Fibroblast of the aortic adventitia (primary cell): ENCODE measurements around the gene GRK6. TPM values are rescaled to one million over a fixed set of nuclear protein-coding genes. Genes with fewer than 3 reads are reported as not detected.
"Not testable (repeated sequence)": the region's sequence is repeated elsewhere in the genome, so short reads cannot be mapped to it uniquely, and the experiment has no call there.

Experiments used
- DNase-seq: peaks from one replicate; pipeline ENCODE4 v3.0.0-alpha.2; 2010; ENCODE audit warnings: low read depth
- H3K4me3 ChIP-seq: 2 replicates; pipeline ENCODE4 v1.5.1; 2011; ENCODE audit warnings: low read depth, mild to moderate bottlenecking, control low read depth, low read length, moderate library complexity
- CTCF ChIP-seq: IDR thresholded peaks from 2 replicates; pipeline ENCODE4 v1.5.1; 2011; ENCODE audit warnings: mild to moderate bottlenecking, low read length, control low read depth, inconsistent platforms; ENCODE audit not compliant: insufficient read depth
- total RNA-seq: library from RNA; depleted of rRNA; stranded (reverse); fragments of >200 nt; gene quantifications from 2 replicates; pipeline ENCODE4 v1.2.3, GENCODE V29; 2012; ENCODE audit warnings: low replicate concordance

The GRK6 gene
- total RNA-seq, 1 donor: 15.7 TPM

- DNase-seq: no peak
- no peak for TF ChIP-seq CTCF
- H3K4me3 ChIP-seq: no peak overlapping the region
These were observed 58.5 kb downstream of the GRK6 start for GRCh38 chr5:177484902-177485549.

- DNase-seq, H3K4me3 ChIP-seq: not testable (repeated sequence)
These were observed 59.3 kb downstream of the GRK6 start for GRCh38 chr5:177485753-177486152.

GRCh38 chr5:177486256-177486655 is 59.8 kb downstream of the GRK6 start:
- H3K4me3 ChIP-seq: no peak overlapping the region
- no peak for TF ChIP-seq CTCF
- DNase-seq: no peak

- no peak overlapping the region for H3K4me3 ChIP-seq
- DNase-seq: no peak
- TF ChIP-seq CTCF: no peak
These were observed 60.7 kb downstream of the GRK6 start for GRCh38 chr5:177487144-177487543.

- DNase-seq: no peak
- H3K4me3 ChIP-seq: no peak overlapping the region
- no peak for TF ChIP-seq CTCF
These were observed 61.5 kb downstream of the GRK6 start for GRCh38 chr5:177487975-177488374.

- no peak overlapping the region for H3K4me3 ChIP-seq
- no peak for DNase-seq
- TF ChIP-seq CTCF: no peak
These were observed 62.7 kb downstream of the GRK6 start for GRCh38 chr5:177489119-177489716.

- no peak for TF ChIP-seq CTCF
- no peak overlapping the region for H3K4me3 ChIP-seq
- DNase-seq: no peak
These were observed 64.0 kb downstream of the GRK6 start for GRCh38 chr5:177490311-177490991.
